ENCODE data around the gene BCL7A.

Gene BCL7A

GRCh38 chr12:122029620-122030423 is 8.1 kb downstream of the BCL7A start:
- Histone ChIP-seq H3K9me3 (no peaks in the 10 kb centered on the region), H3K36me3 (peaks cover 7% of the 10 kb centered on the region), H3K4me1 (peaks cover 2% of the 10 kb centered on the region; the same call in 1 of the 2 replicates), H3K4me3 (ENCODE audit: low read depth, low read length) (no peak overlapping the region), H3K27me3 (no peaks in the 10 kb centered on the region)
- no peak for DNase-seq
- TF ChIP-seq, protein P1, sequence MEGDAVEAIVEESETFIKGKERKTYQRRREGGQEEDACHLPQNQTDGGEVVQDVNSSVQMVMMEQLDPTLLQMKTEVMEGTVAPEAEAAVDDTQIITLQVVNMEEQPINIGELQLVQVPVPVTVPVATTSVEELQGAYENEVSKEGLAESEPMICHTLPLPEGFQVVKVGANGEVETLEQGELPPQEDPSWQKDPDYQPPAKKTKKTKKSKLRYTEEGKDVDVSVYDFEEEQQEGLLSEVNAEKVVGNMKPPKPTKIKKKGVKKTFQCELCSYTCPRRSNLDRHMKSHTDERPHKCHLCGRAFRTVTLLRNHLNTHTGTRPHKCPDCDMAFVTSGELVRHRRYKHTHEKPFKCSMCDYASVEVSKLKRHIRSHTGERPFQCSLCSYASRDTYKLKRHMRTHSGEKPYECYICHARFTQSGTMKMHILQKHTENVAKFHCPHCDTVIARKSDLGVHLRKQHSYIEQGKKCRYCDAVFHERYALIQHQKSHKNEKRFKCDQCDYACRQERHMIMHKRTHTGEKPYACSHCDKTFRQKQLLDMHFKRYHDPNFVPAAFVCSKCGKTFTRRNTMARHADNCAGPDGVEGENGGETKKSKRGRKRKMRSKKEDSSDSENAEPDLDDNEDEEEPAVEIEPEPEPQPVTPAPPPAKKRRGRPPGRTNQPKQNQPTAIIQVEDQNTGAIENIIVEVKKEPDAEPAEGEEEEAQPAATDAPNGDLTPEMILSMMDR (IDR thresholded peaks at IDR 0.05; ENCODE audit: low read depth, low read length) = no peak

DNA sequence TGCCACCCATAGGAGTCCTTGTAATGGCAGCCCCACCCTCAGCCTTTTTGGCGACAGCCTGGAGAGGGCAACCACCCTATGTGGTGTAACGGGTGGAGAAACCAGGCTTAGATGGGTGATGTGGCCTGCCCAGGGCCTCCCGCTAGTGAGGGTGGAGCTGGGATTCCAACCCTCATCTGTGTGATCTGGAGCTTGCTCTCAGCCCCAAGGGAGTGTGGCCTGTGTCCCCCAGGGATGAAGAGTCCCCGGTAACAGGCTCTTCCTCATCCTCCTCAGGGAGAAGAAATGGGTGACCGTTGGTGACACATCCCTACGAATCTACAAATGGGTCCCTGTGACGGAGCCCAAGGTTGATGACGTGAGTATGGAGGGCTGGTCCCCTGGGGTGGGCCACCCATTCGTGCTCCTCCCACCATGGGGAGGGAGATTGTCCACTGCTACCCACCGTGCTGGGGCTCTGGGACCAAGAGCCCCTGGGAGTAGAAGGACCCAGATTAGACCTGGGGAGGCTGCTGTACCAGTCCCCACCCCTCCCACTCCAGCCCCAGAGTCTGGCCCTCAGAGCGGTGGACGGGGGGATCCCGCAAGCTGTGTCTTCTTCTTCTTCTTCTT is 8.8 kb downstream of the BCL7A start:
- DNase-seq = no peak
- peaks cover 2% of the 10 kb centered on the region; the same call in 1 of the 2 replicates for H3K4me1 ChIP-seq
- no peaks in the 10 kb centered on the region for H3K9me3 ChIP-seq
- peaks cover 15% of the 10 kb centered on the region for H3K36me3 ChIP-seq
- TF ChIP-seq, protein P1 (IDR thresholded peaks at IDR 0.05; ENCODE audit: low read depth, low read length) = no peak
- H3K4me3 ChIP-seq (ENCODE audit: low read depth, low read length) = no peak overlapping the region
- H3K27me3 ChIP-seq = no peaks in the 10 kb centered on the region

DNA sequence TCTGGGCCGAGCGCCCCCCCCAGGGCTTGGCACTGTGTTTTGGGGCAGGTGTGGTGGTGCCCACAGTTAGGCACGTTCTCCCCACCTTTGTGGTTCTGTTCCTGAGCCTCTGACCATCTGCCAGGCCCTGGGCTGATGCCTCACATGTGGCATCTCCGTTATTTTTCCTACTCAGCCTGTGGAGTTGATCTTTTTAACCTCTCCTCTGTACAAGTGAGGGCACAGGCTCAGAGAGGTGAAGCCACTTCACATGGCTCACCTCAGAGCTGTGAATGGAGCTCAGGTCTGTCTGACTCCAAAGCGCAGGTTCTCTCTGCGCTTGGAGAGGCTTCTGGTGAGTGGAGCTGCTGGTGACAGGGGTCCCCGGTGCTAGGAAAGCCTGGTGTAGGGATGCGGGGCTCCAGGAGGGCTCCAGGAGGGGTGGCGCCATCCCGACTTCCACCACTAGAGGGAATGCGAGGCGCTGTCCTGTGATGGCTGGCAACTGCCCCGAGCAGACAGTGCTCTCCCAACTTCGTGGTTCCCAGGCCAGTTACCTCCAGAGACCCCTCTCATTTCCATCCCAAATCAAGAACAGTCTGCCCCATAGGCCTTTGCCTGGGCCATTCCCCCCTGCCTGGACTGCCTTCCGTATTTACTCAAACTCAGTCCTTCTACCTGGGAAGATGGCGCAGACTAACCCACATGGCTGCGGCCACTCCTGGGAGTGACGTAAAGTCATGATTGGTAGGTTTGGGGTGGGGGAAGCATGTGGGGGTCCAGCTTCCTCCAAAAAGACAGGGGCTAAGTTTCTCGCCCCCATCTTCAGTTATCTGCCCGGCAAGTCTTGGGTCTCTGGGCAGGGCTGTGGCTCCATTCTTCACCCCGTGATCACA is 9.9 kb downstream of the BCL7A start:
- DNase-seq = peak; percentile 68
- Histone ChIP-seq H3K27me3 (no peaks in the 10 kb centered on the region), H3K36me3 (peaks cover 22% of the 10 kb centered on the region), H3K9me3 (no peaks in the 10 kb centered on the region), H3K4me1 (peaks cover 2% of the 10 kb centered on the region; the same call in 1 of the 2 replicates), H3K4me3 (ENCODE audit: low read depth, low read length) (no peak overlapping the region)
- TF ChIP-seq, protein P1 (IDR thresholded peaks at IDR 0.05; ENCODE audit: low read depth, low read length) = peak; percentile 82

GRCh38 chr12:122032580-122032979 is 10.9 kb downstream of the BCL7A start:
- Histone ChIP-seq H3K27me3 (no peaks in the 10 kb centered on the region), H3K9me3 (no peaks in the 10 kb centered on the region), H3K36me3 (peaks cover 32% of the 10 kb centered on the region), H3K4me1 (peaks cover 2% of the 10 kb centered on the region; the same call in 1 of the 2 replicates), H3K4me3 (ENCODE audit: low read depth, low read length) (no peak overlapping the region)
- TF ChIP-seq, protein P1 (IDR thresholded peaks at IDR 0.05; ENCODE audit: low read depth, low read length) = no peak
- no peak for DNase-seq

- Histone ChIP-seq H3K9me3 (no peaks in the 10 kb centered on the region), H3K27me3 (no peaks in the 10 kb centered on the region), H3K36me3 (peaks cover 42% of the 10 kb centered on the region), H3K4me3 (ENCODE audit: low read depth, low read length) (no peak overlapping the region), H3K4me1 (no peaks in the 10 kb centered on the region)
- TF ChIP-seq, protein P1 (IDR thresholded peaks at IDR 0.05; ENCODE audit: low read depth, low read length) = no peak
- no peak for DNase-seq
Measured at GRCh38 chr12:122035292-122035691, 13.6 kb downstream of the BCL7A start.

All from BE2C (cell line).